Activated CD4-positive, CD25-positive, alpha-beta regulatory T cell treated with anti-CD3 and anti-CD28 coated beads, Interleukin-2, amount 50 U/mL, for 24 hours (primary cell): Measurements from ENCODE around the gene SFXN3.
A peak's percentile ranks its signal among the peaks of the same experiment; 100 is the strongest.

Experiments
- ATAC-seq, 2 donors: fragments of 150-1000 bp; cut with Tn5 transposase; one replicate each; pipeline ENCODE4 v1.10.0; 2021; ENCODE audit warnings: mild to moderate bottlenecking in 1 of 2, moderate library complexity in 1 of 2

SFXN3 gene

DNA sequence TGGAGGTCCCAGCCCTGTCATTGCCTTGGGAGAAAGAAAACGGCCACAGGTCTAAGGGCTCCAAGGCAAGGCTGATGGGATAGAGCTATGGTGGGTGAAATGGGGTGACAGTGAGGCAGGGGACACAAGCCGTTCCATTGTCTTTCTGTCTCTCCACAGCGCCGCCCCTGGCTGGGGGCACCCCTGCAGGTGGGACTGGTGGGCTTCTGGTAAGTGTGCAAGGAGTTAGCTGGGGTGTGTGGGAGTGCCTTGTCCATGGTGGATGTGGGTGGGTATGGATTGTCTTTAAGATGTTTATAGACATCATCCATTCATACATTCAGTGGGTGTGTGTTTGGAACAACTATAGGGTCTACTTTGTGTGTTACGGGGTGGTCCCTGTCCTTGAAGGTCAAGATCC lies 7.5 kb downstream of the SFXN3 start:
- no peak for ATAC-seq

DNA sequence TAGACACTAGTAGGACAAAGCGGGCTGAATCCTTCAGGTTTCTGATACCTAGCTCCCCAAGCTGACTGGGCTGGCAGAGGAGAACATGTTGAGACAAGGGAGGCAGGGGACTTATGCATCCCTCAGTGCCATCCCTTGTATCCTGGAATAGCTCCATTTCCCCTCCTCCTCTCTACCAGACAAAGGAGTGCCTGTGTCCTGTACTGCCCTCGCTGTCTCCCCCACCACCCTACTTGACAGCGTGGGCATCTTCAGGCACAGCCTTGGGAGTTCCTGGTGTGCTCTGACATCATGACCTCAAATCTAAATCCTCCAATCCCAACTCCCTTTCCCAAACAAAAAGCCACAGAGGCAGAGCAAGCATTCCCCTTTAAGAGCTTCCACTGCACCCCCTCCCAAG lies 9.0 kb downstream of the SFXN3 start:
- ATAC-seq: no peak

DNA sequence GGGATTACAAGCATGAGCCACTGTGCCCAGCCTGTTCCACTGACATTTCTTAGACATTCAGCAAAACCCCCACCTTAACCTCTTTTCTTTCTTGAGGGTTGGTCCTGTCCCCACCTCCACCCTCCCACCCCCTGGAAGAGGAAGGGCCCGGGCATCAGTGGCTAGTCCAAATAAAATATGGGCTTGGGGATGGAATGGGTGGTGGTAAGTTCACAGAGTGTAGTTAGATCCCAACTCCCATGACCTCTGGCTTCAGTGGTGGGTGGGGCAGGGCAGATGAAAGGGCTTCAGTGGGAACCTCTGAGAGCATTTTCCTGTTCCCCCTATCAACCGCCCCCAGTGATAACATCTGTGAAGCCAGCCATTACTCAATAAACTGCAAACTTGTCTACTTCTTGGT lies 9.8 kb downstream of the SFXN3 start:
- no peak for ATAC-seq

DNA sequence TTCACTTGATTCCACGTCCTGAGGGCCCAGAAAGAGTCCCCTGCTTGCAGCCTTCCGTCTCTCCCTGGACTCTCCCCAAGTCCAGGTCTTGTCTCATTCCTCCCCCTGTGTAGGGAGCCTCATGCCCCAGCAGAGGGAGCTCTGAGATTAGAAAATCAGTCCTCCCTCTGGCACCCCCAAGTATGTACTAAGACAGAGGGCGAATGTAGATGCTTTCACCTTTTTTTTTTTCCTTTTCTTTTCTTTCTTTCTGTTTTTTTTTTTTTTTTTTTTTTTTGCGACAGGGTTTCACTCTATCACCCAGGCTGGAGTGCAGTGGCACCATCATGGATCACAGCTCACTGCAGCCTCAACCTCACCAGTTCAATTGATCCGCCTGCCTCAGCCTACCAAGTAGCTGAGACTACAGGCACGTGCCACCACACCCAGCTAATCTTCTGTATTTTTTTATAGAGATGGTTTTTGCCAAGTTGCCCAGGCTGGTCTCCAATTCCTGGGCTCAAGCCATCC lies 10.3 kb downstream of the SFXN3 start:
- peak; percentile 81 to 84 for ATAC-seq

DNA sequence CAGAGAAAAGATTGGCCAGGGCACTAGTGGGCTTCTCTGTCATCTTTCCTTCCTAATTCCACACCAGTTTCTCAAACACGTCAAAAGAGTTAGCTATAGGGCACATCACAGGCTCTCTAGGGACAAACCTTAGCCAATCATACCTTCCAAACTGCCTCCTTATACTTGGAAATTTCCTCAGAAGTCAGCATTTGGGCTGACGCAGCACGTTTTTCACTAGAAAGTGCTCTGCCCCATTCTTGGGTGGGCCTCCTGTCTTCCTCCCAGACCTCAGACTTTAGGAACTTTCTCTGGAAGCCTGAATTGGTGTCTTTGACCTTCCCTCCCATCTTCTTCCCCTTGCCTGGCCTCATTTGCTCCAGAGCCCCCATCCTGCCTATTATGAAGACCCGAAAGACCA lies 11.1 kb downstream of the SFXN3 start:
- ATAC-seq: no peak

DNA sequence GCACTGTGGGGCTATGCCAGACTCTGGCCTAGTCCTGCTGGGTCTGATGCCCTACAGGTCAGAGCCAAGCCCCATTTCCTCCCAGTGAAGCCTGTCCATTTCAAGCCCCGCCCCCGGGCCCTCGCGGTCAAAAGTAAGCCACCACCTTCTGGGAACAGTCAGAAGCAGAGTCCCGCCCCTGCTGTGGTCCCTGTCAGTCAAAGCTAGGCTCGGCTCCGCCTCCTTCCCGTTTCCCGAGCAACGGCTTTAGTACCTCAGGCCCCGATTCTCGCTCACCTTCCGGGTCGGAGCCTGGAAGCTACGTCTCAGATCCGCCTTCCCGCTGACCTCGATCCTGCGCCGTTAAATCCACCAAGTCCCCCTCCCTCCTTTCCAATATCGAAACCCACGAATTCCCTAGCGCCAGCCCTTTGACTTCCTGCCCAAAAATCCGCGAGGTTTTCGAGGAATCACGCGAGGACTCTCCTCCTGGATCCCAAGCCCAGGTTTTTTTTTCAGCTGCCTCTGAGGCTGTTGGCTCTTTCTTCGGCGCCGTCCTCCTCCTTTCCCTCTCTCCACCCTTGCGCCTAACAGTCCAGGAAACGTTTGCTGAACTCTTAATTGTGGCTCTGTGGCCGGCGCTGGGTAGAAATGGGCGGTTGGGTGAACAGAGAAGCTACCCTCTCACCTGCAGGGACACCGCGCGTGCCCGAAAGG lies 11.8 kb downstream of the SFXN3 start:
- ATAC-seq: peak; percentile 94 to 96

DNA sequence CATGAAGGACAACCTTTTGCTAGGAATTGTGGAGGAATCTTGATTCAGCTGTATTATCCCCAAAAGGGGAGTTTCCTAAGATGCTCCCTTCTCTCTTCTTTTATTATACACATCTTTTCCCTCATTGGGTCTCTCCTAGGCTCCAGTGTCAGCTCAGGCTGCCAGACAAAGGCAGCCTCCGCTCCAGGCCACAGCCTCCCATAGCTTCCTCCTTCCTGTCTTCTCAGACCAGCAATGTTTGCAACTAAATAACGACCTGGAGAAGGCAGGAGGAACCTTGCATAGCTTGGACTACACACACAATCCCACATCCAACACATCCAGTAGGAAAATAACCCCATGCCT lies 12.3 kb downstream of the SFXN3 start:
- ATAC-seq: no peak

DNA sequence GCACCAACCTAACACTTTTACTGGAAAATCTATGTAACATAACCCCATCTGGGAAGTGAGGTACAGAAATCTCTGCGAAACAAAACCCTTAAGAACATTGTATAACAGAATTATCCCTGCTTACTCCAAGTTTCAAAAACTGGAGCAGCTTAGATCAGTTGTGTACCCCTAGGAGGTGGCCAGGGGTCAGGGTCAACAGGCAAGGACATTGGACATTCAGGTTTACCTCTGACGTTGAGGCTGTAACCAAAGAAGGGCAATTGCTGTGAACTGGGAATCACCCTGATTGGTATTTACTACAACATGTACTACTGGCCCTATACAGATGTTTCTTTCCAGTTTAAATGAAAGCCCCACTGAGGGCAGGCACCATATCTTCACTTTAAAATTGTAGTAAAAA lies 13.1 kb downstream of the SFXN3 start:
- no peak for ATAC-seq

DNA sequence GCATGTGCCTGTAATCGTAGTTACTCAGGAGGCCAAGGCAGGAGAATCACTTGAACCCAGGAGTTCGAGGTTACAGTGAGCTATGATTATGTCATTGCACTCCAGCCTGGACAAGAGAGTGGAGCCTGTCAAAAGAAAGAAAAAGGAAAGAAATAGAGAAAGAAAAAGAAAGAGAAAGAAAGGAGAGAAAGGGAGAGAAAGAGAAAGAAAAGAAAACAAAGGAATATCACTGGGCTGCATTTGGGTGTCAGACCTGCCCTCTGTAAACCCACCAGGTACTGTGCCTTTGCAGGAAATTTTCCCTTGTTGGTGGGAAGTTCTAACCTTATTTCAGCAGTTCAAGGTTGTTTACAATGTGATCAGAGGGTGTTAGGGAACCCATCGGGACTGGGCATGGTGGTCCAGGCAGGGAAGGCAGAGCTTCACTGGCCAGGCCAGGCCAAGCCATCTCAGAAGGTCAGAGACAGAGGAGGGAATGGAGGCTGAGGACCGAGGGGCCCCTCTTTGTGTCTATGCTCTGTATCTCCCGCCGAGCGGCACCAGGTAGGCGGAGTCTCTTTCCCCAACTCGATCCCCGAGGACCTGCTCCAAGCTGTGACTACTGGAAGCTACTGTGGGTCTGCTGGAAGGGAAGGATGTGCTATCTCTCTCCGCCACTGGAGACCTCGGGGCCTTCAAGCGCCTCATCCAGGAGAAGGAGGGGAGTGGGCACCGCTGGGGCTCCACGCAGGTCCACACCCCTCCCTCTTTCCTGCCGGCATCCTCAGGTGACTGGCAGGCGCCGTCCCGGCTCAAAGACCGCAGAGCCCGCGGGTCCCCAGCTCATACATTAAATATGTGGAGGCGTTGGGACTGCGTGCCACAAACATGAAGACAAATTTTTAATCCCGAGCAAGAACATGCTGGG lies 15.6 kb downstream of the SFXN3 start:
- no peak for ATAC-seq

DNA sequence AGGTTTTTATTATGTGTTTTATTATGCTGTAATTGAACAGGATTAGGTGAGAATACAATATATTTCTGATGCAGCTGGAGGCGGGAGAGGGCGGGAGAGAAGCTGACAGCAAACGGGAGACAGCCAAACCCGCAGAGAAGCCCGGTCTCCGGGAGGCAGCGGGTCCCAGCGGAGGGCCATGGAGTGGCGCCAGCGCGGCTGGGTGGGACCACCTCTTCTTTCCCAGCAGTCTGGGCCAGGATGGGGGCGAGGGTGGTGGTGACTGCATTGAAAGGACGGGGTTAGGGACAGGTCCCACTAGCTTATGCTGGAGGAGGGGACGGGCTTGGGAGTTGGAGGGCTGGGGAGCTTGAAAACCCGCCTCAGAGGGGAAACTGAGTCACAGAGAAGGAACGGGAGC lies 16.2 kb downstream of the SFXN3 start:
- ATAC-seq: no peak

DNA sequence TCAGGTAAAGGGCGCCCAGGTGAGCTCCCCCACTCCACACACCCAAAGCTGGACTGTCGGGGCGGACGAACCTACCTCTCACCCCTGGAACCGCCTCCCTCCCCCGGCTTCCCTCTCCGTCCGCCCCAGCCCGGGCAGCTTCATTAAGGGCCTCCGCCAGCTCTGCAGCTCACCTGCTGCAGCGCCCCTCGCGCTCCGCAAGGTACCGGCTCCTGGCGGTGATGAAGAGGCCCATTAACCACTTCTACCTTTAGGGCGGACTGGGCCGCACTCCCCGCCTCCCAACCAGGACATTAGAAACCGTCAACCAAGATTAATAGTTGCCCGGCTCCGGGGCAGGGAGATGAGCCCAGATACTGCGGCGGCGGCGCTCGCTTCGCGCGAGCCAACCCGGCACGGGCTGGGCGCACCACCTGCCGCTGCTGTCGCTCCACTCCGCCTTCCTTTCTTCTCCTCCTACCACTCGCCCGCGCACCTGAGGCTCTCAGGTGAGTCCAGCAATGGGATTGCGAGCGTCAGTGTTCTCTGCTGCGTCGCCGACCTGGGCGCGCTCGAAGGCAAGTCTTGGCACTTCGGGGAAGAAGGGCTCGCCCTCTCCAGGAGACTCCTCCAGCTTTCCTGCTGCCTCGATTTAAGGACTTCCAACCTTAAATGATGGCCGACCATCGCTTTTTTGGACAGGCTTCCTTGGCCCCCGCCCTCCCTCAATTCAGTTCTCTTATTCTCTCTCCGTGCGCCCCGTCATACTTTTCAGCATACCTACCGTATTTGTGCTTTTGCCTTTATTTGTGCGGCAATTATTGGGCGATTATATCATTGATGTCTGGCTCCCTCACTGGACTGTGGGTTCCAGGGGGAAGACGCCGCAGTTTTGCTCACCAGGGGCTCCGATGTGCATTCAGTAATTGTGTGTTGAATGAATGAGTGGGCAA lies 17.2 kb downstream of the SFXN3 start:
- ATAC-seq: no peak

DNA sequence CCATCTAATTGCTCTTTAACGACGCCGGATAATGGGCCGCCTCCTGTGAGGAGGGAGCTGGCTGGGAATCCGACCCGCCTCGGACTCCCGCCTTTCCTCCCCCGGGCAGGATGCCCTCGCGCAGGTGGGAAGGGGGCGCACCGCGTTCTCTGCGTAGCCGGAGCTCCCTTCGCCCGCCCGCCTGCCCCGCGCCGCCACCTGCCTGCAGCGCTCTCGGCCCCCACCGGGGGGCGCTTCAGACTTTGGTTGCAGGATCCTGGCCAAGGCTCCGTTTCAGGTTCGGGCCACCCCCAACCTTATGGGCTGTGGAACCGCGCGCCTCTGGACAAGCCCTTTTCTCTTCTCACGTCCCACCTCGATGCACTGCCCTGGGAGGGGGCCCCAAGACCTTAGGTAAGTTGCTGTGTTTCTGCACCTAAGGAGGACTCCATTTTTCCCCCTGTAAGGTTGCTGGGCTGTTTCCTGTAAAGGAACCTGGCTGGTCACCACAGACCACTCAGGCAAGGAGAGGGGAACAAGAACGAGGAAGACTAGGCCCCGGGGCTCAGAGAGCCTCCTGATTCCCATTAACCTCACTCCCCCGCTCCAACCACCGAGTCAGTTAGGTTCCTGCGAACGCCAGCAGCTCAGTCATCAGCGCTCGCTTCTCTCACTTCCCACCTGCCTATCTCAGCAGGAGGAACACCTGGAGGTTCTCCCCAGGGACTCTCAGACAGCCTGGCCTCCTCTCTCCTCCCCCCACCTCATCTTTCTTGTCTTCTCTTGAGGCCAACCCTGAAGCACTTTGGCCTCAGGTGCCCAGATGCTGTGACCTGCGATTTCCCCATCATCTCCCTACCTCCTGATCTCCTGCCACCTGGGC lies 19.4 kb downstream of the SFXN3 start:
- ATAC-seq: peak; percentile 80 to 85

DNA sequence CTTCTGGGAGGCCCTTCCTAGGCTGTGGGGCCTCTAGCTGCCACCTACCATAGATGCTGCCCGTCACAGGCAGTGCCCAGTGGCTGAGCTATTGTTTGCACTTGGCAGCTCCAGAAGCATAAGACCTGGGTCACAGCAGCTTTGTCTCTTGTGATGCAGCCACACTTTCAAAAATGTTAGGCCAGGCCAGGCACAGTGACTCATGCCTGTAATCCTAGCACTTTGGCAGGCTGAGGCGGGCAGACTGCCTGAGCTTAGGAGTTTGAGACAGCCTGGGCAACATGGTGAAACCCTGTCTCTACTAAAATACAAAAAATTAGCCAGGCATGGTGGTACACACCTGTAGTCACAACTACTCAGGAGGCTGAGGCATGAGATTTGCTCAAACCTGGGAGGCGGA lies 21.3 kb downstream of the SFXN3 start:
- no peak for ATAC-seq

DNA sequence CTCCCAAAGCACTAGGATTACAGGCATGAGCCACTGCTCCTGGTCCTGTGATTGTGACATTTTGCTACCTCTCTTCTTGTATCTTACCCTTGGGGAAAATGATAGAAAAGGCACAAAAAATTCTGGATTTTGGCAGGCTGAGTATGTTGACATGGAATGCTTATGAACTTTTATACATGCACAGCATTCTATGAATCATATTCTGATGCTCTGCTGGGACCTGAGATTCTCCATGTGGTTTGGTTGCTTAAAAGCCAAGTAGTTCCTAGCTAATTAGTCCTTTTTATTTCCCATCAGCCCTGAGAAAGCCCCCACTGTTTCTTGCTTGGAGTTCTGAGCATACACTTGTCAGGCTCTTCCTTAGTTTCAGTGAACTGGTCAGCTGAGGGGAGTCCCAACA lies 22.5 kb downstream of the SFXN3 start:
- no peak for ATAC-seq

DNA sequence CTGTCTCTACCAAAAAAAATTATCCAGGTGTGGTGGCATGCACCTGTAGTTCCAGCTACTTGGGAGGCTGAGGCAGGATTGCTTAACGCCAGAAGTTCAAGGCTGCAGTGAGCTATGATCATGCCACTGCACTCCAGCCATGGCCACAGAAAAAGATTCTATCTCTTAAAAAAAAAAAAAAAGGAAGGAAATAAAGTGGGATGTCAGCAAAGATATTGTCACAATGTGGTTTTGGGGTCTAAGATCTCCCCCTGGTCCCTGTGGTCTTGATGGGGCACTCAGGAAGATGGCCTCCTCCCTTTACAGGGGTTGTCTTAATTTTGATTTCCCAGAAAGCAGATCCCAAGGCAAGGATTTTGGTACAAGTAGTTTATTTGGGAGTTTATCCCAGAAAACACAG lies 23.3 kb downstream of the SFXN3 start:
- no peak for ATAC-seq

DNA sequence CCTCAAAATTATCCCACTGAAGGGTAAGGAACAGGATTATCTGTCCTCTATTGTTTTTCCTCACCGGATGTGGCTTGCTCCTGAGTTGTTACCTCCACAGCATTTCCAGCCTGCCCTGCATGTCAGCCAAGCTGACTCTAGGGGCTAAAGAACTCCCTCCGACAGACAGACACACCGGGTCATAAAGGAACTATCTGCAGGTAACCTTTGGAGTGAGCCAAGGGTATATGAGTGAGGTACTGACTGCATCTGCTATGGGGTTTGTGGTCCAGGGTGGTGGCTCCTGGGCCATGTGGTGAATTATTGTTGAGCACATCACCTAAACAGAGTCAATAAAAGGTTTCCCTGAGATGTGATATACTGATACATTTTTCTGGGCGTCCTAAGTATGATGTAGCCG lies 23.8 kb downstream of the SFXN3 start:
- ATAC-seq: no peak

DNA sequence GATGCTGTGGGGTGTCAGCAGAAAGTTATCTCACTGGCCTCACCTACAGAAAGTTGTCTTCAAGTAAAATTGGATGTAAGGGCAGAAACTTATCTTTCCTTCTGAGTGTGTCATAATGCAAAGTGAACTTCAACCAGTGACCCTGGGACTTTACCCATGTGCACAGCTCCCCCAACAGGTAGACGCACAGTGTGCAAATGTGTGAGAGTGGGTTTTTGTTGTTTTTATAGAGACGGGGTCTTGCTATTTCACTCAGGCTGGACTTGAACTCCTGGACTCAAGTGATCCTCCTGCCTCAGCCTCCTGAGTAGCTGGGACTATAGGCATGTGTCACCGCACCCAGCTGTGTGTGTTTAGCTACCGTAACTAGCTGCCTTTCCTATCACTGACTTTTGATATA lies 24.4 kb downstream of the SFXN3 start:
- no peak for ATAC-seq

DNA sequence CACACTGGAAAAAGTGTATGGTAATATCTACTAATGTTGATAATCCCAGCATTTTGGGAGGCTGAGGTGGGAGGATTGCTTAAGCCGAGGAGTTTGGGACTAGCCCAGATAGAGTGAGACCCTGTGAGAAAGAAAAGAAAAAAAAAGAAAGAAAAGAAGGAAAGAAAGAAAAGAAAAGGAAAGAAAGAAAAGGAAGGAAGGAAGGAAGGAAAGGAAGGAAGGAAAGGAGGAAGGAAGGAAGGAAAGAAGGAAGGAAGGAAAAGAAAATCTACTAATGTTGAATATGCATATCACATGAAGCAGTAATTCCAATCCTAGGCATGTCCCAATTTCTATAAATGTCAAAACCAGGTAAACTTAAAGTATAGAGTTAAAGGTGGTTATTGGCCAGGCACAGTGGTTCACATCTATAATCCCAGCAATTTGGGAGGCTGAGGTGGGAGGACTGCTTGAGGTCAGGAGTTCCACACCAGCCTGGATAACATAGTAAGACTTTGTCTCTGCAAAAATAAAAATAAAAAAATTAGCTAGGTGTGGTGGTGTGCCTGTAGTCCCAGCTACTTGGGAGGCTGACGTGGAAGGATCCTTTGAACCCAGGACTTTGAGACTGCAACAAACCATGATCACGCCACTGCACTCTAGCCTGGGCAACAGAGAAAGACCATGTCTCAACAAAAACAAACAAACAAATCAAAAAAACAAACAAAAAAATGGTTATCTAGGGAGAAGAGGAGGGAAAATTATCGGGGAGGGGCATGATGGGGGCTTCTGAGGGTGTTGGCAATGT lies 25.5 kb downstream of the SFXN3 start:
- no peak for ATAC-seq

DNA sequence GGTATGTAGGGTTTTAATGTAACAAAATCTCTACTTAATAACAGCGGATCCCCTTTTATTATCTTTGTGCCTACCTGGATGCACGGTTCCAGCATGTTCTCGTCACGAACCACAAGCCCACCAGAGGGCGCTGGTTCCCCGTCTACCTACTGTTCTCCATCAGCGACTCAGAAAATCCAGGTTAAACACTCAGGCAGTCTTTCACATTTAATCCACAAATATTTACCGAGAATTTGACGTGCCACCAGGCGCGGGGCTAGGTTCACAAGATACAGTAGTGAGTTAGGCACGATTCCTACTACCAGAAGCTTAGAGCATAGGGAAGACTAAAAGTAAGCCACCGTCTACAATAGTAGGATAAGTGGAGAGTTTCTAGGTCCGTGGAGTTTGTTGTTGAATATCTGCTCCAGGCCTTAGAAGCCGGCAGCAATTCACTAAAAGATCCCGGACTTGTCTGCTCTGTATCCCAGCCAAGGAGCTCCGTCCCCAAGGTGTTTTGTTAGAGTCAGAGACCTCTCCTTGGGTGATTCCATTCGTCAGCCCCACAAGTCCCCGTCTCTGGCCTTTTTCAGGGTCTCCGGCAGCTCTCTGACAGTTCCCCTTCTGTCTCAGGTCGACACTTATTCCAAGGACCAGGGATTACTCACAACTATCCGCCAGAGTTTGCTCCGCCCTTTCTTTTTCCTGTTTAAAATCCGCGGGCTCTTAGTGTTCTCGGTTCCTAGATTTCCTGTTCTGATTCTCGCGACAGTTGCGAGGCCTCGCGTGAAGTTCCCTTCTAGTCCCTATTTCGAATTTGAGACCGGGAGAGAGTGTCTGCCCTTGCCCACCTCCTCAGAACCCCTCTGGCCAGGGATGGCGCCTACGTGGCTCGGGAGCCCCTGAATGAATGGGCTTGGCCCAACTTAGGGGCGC lies 29.3 kb downstream of the SFXN3 start:
- ATAC-seq: peak; percentile 71 to 76
